ENCODE results near the gene FXYD5. TPM values are rescaled to one million over a fixed set of nuclear protein-coding genes. Genes with fewer than 3 reads are reported as not detected.

Gene FXYD5
- total RNA-seq, 4 donors from 2014 or later: 10.9 to 86.2 (median 34.2) TPM

DNA sequence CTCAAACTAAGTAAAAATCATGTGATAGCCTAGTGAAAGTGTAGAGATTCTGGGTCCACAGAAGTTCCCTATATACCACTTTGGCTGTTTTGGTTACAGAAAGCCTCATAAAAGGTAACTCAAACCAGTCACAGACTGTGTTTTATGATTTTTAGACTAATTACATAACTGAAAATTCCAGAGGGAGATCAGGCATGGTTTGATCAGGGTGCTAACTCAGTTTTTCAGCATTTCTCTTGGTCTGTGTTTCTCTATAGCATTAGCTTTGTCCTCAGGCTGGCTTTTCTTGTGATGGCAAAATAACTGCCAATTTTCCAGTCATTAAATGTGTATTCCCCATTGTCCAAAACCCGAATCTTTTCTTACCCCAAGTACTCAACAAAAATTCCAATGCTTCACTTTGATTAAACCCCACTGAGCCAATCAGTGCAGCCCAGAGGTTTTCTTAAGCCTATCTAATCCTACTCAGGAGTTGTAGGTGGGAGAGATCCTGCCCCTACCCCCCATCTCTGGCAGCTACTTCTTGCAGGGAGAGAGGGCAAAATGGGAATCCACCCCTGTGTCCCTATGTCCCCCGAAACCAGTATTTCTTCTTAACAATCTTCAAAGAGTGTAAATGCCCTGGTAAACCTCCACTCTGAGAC, 47.5 kb upstream of the FXYD5 start:
- H3K27me3 ChIP-seq: no peaks in the 10 kb centered on the region
- no peak overlapping the region for H3K4me3 ChIP-seq
- no peak for DNase-seq
- no peaks in the 10 kb centered on the region for H3K4me1 ChIP-seq
- H3K27ac ChIP-seq: no peak overlapping the region
- intact Hi-C loops (cut with DNase I; ENCODE audit: low total_unique reads): no loop called here
- no peaks in the 10 kb centered on the region for H3K9me3 ChIP-seq
- no peaks in the 10 kb centered on the region for H3K36me3 ChIP-seq
- no peak for TF ChIP-seq POLR2A (IDR thresholded peaks at IDR 0.05)
- TF ChIP-seq, protein P1, sequence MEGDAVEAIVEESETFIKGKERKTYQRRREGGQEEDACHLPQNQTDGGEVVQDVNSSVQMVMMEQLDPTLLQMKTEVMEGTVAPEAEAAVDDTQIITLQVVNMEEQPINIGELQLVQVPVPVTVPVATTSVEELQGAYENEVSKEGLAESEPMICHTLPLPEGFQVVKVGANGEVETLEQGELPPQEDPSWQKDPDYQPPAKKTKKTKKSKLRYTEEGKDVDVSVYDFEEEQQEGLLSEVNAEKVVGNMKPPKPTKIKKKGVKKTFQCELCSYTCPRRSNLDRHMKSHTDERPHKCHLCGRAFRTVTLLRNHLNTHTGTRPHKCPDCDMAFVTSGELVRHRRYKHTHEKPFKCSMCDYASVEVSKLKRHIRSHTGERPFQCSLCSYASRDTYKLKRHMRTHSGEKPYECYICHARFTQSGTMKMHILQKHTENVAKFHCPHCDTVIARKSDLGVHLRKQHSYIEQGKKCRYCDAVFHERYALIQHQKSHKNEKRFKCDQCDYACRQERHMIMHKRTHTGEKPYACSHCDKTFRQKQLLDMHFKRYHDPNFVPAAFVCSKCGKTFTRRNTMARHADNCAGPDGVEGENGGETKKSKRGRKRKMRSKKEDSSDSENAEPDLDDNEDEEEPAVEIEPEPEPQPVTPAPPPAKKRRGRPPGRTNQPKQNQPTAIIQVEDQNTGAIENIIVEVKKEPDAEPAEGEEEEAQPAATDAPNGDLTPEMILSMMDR (IDR thresholded peaks at IDR 0.05): no peak

DNA sequence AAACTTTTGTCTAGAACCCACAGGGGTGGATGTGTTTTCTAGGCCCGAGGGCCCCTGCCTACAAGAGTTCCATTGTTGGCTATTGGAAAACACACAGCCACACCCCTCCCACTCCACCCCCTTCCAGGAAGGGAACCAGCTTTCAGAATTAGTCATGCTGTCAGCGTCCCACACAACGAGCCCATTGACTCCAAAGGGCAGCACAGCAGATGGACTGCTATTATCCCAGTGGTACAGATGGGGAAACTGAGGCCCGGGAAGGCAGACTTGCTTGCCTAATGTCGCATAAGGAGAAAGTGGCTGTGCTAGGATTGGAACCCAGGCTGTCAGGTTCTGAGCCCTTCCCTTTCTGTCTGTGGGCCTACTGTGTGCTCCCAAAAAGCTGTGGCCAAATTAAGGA, 47.0 kb upstream of the FXYD5 start:
- Histone ChIP-seq H3K27me3 (no peaks in the 10 kb centered on the region), H3K27ac (no peak overlapping the region), H3K9me3 (no peaks in the 10 kb centered on the region), H3K4me1 (no peaks in the 10 kb centered on the region), H3K36me3 (no peaks in the 10 kb centered on the region), H3K4me3 (no peak overlapping the region)
- intact Hi-C loops (cut with DNase I; ENCODE audit: low total_unique reads): no loop called here
- DNase-seq: no peak
- no peak for TF ChIP-seq POLR2A (IDR thresholded peaks at IDR 0.05)
- TF ChIP-seq, protein P1 (IDR thresholded peaks at IDR 0.05): no peak

DNA sequence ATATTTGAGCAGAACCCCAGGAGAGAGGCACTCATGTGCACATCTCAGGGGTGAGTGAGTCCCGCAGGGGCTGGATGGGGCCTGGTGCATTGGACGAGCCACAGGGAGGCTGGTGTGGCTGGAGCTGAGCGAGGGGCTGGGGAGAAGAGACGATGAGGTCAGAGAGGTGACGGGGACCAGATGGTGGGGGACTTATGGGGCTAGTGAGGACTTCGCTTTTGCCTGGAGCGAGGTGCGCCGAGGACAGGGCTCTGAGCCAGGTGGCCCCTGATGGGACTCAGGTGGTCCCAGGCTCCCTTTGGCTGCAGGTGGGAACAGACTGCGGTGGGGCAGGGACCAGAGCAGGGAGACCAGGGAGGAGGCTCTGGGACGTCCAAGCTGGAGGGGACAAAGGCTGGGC, 45.8 kb upstream of the FXYD5 start:
- H3K4me3 ChIP-seq: no peak overlapping the region
- TF ChIP-seq POLR2A (IDR thresholded peaks at IDR 0.05): no peak
- TF ChIP-seq, protein P1 (IDR thresholded peaks at IDR 0.05): no peak
- no peak overlapping the region for H3K27ac ChIP-seq
- DNase-seq: no peak
- H3K36me3 ChIP-seq: no peaks in the 10 kb centered on the region
- intact Hi-C loops (cut with DNase I; ENCODE audit: low total_unique reads): no loop called here
- no peaks in the 10 kb centered on the region for H3K9me3 ChIP-seq
- H3K27me3 ChIP-seq: no peaks in the 10 kb centered on the region
- no peaks in the 10 kb centered on the region for H3K4me1 ChIP-seq

DNA sequence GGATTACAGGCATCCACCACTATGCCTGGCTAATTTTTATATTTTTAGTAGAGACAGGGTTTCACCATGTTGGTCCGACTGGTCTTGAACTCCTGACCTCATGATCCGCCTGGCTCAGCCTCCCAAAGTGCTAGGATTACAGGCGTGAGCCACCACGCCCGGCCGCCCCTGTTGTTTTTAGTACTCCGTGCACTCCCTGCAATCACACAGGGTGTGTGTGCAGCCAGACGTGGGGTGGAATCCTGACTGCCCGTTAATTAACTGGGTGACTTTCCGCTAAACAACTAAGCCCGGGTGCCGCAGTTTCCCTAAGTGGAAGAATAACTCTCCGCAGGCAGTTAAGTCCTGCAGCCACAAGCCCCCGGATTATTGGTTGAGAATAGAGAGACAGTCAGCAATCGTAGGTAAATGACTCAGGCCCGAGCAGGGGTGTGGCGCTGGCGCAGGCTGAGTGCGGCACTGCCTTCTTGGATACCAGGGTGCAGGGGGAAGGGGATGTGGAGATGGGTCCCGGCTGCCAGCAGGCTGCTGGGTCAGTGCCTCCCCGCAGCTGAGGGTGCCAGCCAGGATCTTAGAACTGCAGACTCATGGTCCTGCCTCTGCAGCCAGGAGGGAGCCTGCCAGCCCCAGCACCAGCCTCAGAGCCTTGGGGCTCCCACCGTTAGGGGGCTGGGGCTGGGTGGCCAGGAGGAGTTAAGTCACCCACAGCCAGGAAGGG, 45.0 kb upstream of the FXYD5 start:
- Histone ChIP-seq H3K4me3 (no peak overlapping the region), H3K4me1 (no peaks in the 10 kb centered on the region), H3K36me3 (no peaks in the 10 kb centered on the region), H3K9me3 (no peaks in the 10 kb centered on the region), H3K27me3 (no peaks in the 10 kb centered on the region), H3K27ac (no peak overlapping the region)
- TF ChIP-seq, protein P1 (IDR thresholded peaks at IDR 0.05): no peak
- no peak for TF ChIP-seq POLR2A (IDR thresholded peaks at IDR 0.05)
- intact Hi-C loops (cut with DNase I; ENCODE audit: low total_unique reads): no loop called here
- no peak for DNase-seq

DNA sequence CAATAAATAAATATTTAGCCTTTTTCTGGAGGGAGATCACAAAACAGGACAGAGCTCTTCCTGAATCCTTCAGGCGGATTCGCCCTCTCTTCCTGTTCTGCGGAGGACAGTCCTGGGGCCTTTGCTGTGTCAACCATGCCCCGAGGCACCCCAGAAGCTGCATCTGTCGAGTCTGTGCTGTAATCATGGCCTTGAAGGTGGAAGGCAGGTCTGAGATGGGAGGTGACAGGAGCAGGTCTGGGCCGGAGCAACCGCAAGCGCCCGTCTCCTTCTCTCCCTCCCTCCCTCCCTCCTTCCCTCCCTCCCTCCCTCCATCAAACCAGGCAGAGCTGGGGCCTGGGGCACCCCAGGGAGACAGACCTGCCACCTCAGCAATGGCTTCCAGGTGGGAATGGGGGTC, 43.6 kb upstream of the FXYD5 start:
- no peak for DNase-seq
- intact Hi-C loops (cut with DNase I; ENCODE audit: low total_unique reads): no loop called here
- Histone ChIP-seq H3K9me3 (no peaks in the 10 kb centered on the region), H3K36me3 (no peaks in the 10 kb centered on the region), H3K4me3 (no peak overlapping the region), H3K27me3 (no peaks in the 10 kb centered on the region), H3K27ac (no peak overlapping the region), H3K4me1 (no peaks in the 10 kb centered on the region)
- TF ChIP-seq, protein P1 (IDR thresholded peaks at IDR 0.05): no peak

Measured in uterus (tissue), 4 donors.